B cell (primary cell): ENCODE results near the gene GCNT2. TPM values are rescaled to one million over a fixed set of nuclear protein-coding genes. Genes with fewer than 3 reads are reported as not detected.

Experiments used
- ATAC-seq: fragments of 200-7000 bp; cut with Tn5 transposase; one replicate; pipeline ENCODE4 v1.10.0; 2021; ENCODE audit warnings: low read depth, mild to moderate bottlenecking, moderate number of reproducible peaks, moderate library complexity
- CTCF ChIA-PET: fragments of 350-600 bp; sonication (Branson Sonifier 250); formaldehyde crosslinking; loops from one replicate; lab custom pipeline; 2021; ENCODE audit warnings: antibody characterized with exemption, inconsistent platforms; lab: Charles Lee
- POLR2A ChIA-PET: fragments of 350-600 bp; sonication (Branson Sonifier 250); formaldehyde crosslinking; loops from one replicate; lab custom pipeline; 2021; ENCODE audit warnings: antibody characterized with exemption; lab: Charles Lee
- DNase-seq: peaks from one replicate; pipeline ENCODE4 v3.0.0; 2013
- H2AFZ ChIP-seq: 2 replicates; pipeline ENCODE4 v1.6.1; 2012; ENCODE audit warnings: mild to moderate bottlenecking, low read depth, low read length; ENCODE audit not compliant: insufficient read depth, poor library complexity, severe bottlenecking
- H3K27ac ChIP-seq, 2 donors: 1 replicate in 1 of 2; 2 replicates in 1 of 2; pipeline ENCODE4 v1.5.1; 2012 to 2013; ENCODE audit warnings: low read length in 2 of 2, mild to moderate bottlenecking in 2 of 2, moderate library complexity in 1 of 2
- H3K27me3 ChIP-seq, 4 experiments: fragments of 200-600 bp in 1 of 4; sonication (generic) in 1 of 4; replicated peaks in 1 of 4; 1 replicate in 2 of 4; 2 replicates in 2 of 4; pipeline versions ENCODE4 v1.6.1 to v1.7.0; 2013 to 2016; ENCODE audit warnings: low read length in 3 of 4, mild to moderate bottlenecking in 2 of 4, mixed read lengths in 1 of 4, moderate library complexity in 1 of 4; ENCODE audit not compliant: insufficient read depth in 4 of 4, control insufficient read depth in 3 of 4; ENCODE audit errors: control extremely low read depth in 1 of 4
- H3K36me3 ChIP-seq, 2 experiments: replicated peaks in 1 of 2; 1 replicate in 1 of 2; 2 replicates in 1 of 2; pipeline versions ENCODE4 v1.6.1 to v1.7.1; 2013; ENCODE audit warnings: low read length in 1 of 2; ENCODE audit not compliant: insufficient read depth in 2 of 2, control insufficient read depth in 1 of 2; ENCODE audit errors: control extremely low read depth in 1 of 2, extremely low read depth in 1 of 2
- H3K4me1 ChIP-seq, 2 donors: fragments of 200-600 bp in 1 of 2; sonication (generic) in 1 of 2; 1 replicate in 1 of 2; 2 replicates in 1 of 2; pipeline versions ENCODE4 v1.5.1 to v1.6.1; 2013 to 2017; ENCODE audit warnings: low read length in 2 of 2; ENCODE audit not compliant: control insufficient read depth in 2 of 2, insufficient read depth in 2 of 2
- H3K4me2 ChIP-seq: replicated peaks from 2 replicates; pipeline ENCODE3; 2012; ENCODE audit warnings: mild to moderate bottlenecking, low read depth, low read length; ENCODE audit not compliant: poor library complexity, severe bottlenecking
- H3K4me3 ChIP-seq, 5 experiments: fragments of 200-600 bp in 1 of 5; sonication (generic) in 1 of 5; 1 replicate in 3 of 5; 2 replicates in 2 of 5; pipeline versions ENCODE4 v1.5.1 to v1.7.0; 2011 to 2016; ENCODE audit warnings: low read length in 4 of 5, mild to moderate bottlenecking in 4 of 5, low read depth in 2 of 5, control low read depth in 1 of 5, moderate library complexity in 1 of 5; ENCODE audit not compliant: insufficient read depth in 1 of 5; ENCODE audit errors: control extremely low read depth in 1 of 5, extremely low read depth in 1 of 5
- H3K79me2 ChIP-seq: fragments of 200-600 bp; sonication (generic); one replicate; pipeline ENCODE4 v1.6.0; 2016; ENCODE audit warnings: low read length; ENCODE audit not compliant: control insufficient read depth, insufficient read depth
- H3K9ac ChIP-seq: fragments of 200-600 bp; sonication (generic); 2 replicates; pipeline ENCODE4 v1.6.1; 2017; ENCODE audit warnings: mild to moderate bottlenecking, low read length, moderate library complexity
- H3K9me3 ChIP-seq, 3 donors: one replicate each; pipeline versions ENCODE4 v1.6.1 to v1.7.1; 2013; ENCODE audit warnings: low read length in 2 of 3; ENCODE audit not compliant: control insufficient read depth in 2 of 3, insufficient read depth in 1 of 3; ENCODE audit errors: control extremely low read depth in 1 of 3
- H4K20me1 ChIP-seq: 2 replicates; pipeline ENCODE4 v1.6.0; 2012; ENCODE audit warnings: mild to moderate bottlenecking, low read length; ENCODE audit not compliant: insufficient read depth, control insufficient read depth, poor library complexity, severe bottlenecking
- H3K27ac Mint-ChIP-seq: one replicate; pipeline ENCODE4 v1.8.0; 2021; ENCODE audit warnings: mixed read lengths
- H3K27me3 Mint-ChIP-seq: one replicate; pipeline ENCODE4 v1.8.0; 2021; ENCODE audit warnings: mixed read lengths
- H3K4me1 Mint-ChIP-seq: one replicate; pipeline ENCODE4 v1.8.0; 2021; ENCODE audit warnings: mixed read lengths
- H3K4me3 Mint-ChIP-seq: one replicate; pipeline ENCODE4 v1.8.0; 2021; ENCODE audit warnings: mixed read lengths
- H3K9me3 Mint-ChIP-seq: one replicate; pipeline ENCODE4 v1.8.0; 2022; ENCODE audit warnings: mixed read lengths; ENCODE audit not compliant: insufficient read depth
- CTCF ChIP-seq: fragments of 200-600 bp; IDR thresholded peaks from one replicate; pipeline ENCODE4 v1.8.0; 2022; ENCODE audit warnings: antibody characterized with exemption, mild to moderate bottlenecking
- EZH2 ChIP-seq: IDR thresholded peaks from 2 replicates; pipeline ENCODE4 v1.6.1; 2012; ENCODE audit warnings: borderline replicate concordance, low read depth, mild to moderate bottlenecking, moderate library complexity, low read length; ENCODE audit not compliant: insufficient read depth, poor library complexity, severe bottlenecking
- WGBS: methylation state at CpG from one replicate; pipeline ENCODE4 v1.1.5; 2013; ENCODE audit warnings: missing lambda C conversion rate; ENCODE audit not compliant: insufficient coverage; 5-methylcytosine and 5-hydroxymethylcytosine counted together
- intact Hi-C: fragments of 100-400 bp; cut with micrococcal nuclease; formaldehyde crosslinking; loops from one replicate; pipeline ENCODE4 v1.10.0; 2022
- polyA plus RNA-seq: library from polyadenylated mRNA; depleted of rRNA; stranded (reverse); fragments of >200 nt; gene quantifications from 2 replicates; pipeline ENCODE4 v1.2.3, GENCODE V29; 2012
- total RNA-seq, 2 donors: library from RNA; stranded (reverse); fragments of 120-200 nt in 1 of 2; gene quantifications; 1 replicate in 1 of 2; 2 replicates in 1 of 2; pipeline versions ENCODE4 v1.2.3 to v1.2.4, GENCODE V29; 2013 to 2022

GCNT2 gene
- total and polyA plus RNA-seq, 2 donors (not counting 1 experiment from before 2014, with no cell fraction given): 6.8 to 32.1 TPM

GRCh38 chr6:10479939-10480700, 41.0 kb upstream of the GCNT2 start:
- H3K4me3 Mint-ChIP-seq: no peak overlapping the region
- H3K4me1 ChIP-seq: no peaks in the 10 kb centered on the region
- H3K9me3 Mint-ChIP-seq: no peaks in the 10 kb centered on the region
- intact Hi-C loops: no loop called here
- no CpG with 5 or more reads among the region's 7 CpGs for WGBS
- no peaks in the 10 kb centered on the region for H3K36me3 ChIP-seq
- H3K9me3 ChIP-seq: peaks cover 0 to 4% (median 0%) of the 10 kb centered on the region in 3 donors
- CTCF ChIA-PET: interaction anchor here (1.3 to 6.6 kb wide), 12 partner anchors 9 to 590 kb away, joined by 3 to 128 read pairs (median 6); partner anchors contain the start of genes C6orf52 and PAK1IP1
- H3K4me2 ChIP-seq: no peak overlapping the region
- H3K4me1 Mint-ChIP-seq: no peaks in the 10 kb centered on the region
- H3K27me3 ChIP-seq: no peaks in the 10 kb centered on the region
- TF ChIP-seq EZH2: no peak
- POLR2A ChIA-PET: interaction anchor here (0.6 kb wide), 1 partner anchor 330 kb away, joined by 5 read pairs; no protein-coding TSS in a partner anchor
- H3K27ac ChIP-seq: no peak overlapping the region
- no peak overlapping the region for H3K4me3 ChIP-seq
- no peaks in the 10 kb centered on the region for H4K20me1 ChIP-seq
- no peak for ATAC-seq
- no peak overlapping the region for H2AFZ ChIP-seq
- DNase-seq: no peak
- H3K79me2 ChIP-seq: no peaks in the 10 kb centered on the region
- no peak overlapping the region for H3K9ac ChIP-seq
- H3K27ac Mint-ChIP-seq: no peak overlapping the region
- peaks cover 33% of the 10 kb centered on the region for H3K27me3 Mint-ChIP-seq

- H3K4me1 Mint-ChIP-seq: no peaks in the 10 kb centered on the region
- H4K20me1 ChIP-seq: no peaks in the 10 kb centered on the region
- H3K36me3 ChIP-seq: no peaks in the 10 kb centered on the region
- no peaks in the 10 kb centered on the region for H3K9me3 Mint-ChIP-seq
- POLR2A ChIA-PET: interaction anchor here (0.6 kb wide), 1 partner anchor 329 kb away, joined by 5 read pairs; no protein-coding TSS in a partner anchor
- no peaks in the 10 kb centered on the region for H3K27me3 ChIP-seq
- no peaks in the 10 kb centered on the region for H3K79me2 ChIP-seq
- no peak overlapping the region for H3K4me2 ChIP-seq
- no peak for DNase-seq
- H3K9ac ChIP-seq: no peak overlapping the region
- H2AFZ ChIP-seq: no peak overlapping the region
- TF ChIP-seq EZH2: no peak
- no peak for TF ChIP-seq CTCF
- ATAC-seq: no peak
- peaks cover 29% of the 10 kb centered on the region for H3K27me3 Mint-ChIP-seq
- H3K9me3 ChIP-seq: peaks cover 0 to 4% (median 0%) of the 10 kb centered on the region in 3 donors
- H3K4me3 ChIP-seq: no peak overlapping the region
- no peak overlapping the region for H3K27ac ChIP-seq
- intact Hi-C loops: no loop called here
- H3K4me1 ChIP-seq: no peaks in the 10 kb centered on the region
- no peak overlapping the region for H3K27ac Mint-ChIP-seq
- WGBS: no CpG with 5 or more reads among the region's 1 CpG
- CTCF ChIA-PET: interaction anchor here (0.5 to 6.6 kb wide), 10 partner anchors 10 to 589 kb away, joined by 3 to 128 read pairs (median 4); partner anchors contain the start of genes C6orf52 and PAK1IP1
- no peak overlapping the region for H3K4me3 Mint-ChIP-seq
Measured at GRCh38 chr6:10481101-10481500, 40.0 kb upstream of the GCNT2 start.
